ENCODE data around the gene RPS6KB1. TPM values are rescaled to one million over a fixed set of nuclear protein-coding genes. Genes with fewer than 3 reads are reported as not detected.

RPS6KB1 gene
- total and polyA plus RNA-seq, 9 of the 15 experiments (the other 6 are each of a cell fraction or from before 2014, with no cell fraction given) = 8.8 to 60.7 (median 35.1) TPM

DNA sequence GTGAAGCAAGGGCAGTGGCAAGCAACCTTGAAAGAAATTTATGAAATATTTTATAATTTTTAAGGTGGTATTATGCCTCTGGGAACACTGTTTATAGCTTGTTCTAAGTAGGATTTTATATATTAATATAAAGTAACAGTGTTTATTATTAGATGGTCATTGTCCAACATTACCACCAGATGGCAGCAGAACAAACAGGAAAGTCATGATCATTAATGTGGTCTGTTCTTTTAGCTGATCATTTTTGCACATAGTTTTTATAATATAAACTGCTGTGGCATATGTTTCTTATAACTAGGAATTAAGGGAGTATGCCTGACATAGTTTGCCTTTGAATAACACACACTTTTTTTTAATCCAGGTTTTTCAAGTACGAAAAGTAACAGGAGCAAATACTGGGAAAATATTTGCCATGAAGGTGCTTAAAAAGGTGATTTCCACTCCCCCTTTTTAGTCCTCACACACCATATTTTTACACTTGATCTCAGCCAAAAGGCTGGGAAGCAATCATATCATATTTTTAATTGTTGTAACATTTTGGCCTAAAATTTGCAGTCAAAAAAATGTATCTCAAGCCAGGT, 21.4 kb downstream of the RPS6KB1 start:
- peak; percentile 70 for ATAC-seq
- H3K4me2 ChIP-seq (ENCODE audit: insufficient read depth, low read length) = no peak overlapping the region
- H3K36me3 ChIP-seq (ENCODE audit: control insufficient read depth, insufficient read depth, low read length) = peaks cover 70% of the 10 kb centered on the region; the same call in 2 of the 3 replicates
- H3K9me3 ChIP-seq (replicated peaks; ENCODE audit: control insufficient read depth, insufficient read depth, low read depth, low read length) = no peaks in the 10 kb centered on the region
- POLR2A ChIA-PET = interaction anchor here (0.9 to 1.2 kb wide), 5 partner anchors 12 to 22 kb away, joined by 3 to 4 read pairs (median 3); partner anchors contain the start of genes RPS6KB1 and TUBD1
- no peak overlapping the region for H3K9ac ChIP-seq (ENCODE audit: insufficient read depth in 1 of 2, low read depth in 2 of 2, low read length in 2 of 2)
- 0 out of 3 replicates have a peak, but pooled peaks cover 7% of the 10 kb centered on the region for H3K79me2 ChIP-seq (ENCODE audit: control insufficient read depth, insufficient read depth, low read length)
- CTCF ChIA-PET (ENCODE audit: low intra/inter-chr PET ratio) = interaction anchor here (0.6 to 1.0 kb wide), 4 partner anchors 20 to 167 kb away, joined by 3 to 6 read pairs (median 3); no protein-coding TSS in a partner anchor
- WGBS (ENCODE audit: insufficient coverage, low coverage, missing lambda C conversion rate) = 100% methylated on average over 1 of the region's 1 CpG
- no TSS peak for BruUV-seq (replicated peaks)
- H3K4me3 ChIP-seq = no peak overlapping the region
- H2AFZ ChIP-seq (ENCODE audit: low read depth, low read length) = no peak overlapping the region
- no peaks in the 10 kb centered on the region for H3K27me3 ChIP-seq (ENCODE audit: control insufficient read depth in 2 of 2, insufficient read depth in 2 of 2, low read length in 2 of 2)
- H3K9me1 ChIP-seq (ENCODE audit: control insufficient read depth, insufficient read depth, low read length) = no peaks in the 10 kb centered on the region
- no peaks in the 10 kb centered on the region for H4K20me1 ChIP-seq (replicated peaks; ENCODE audit: control insufficient read depth, insufficient read depth, low read length)
- FAIRE-seq = peak; percentile 15
- intact Hi-C loops (cut with micrococcal nuclease) = loop anchor here (1.0 kb wide), 1 partner anchor 160 kb away; no protein-coding TSS in a partner anchor
- in situ Hi-C loops (cut with MboI) = no loop called here
- H3K4me1 ChIP-seq (replicated peaks in 1 of 2; ENCODE audit: control insufficient read depth in 2 of 2, insufficient read depth in 2 of 2, low read length in 2 of 2) = no peaks in the 10 kb centered on the region
- no peak overlapping the region for H3K27ac ChIP-seq (ENCODE audit: extremely low read depth, low read depth, low read length)
- DNase-seq (ENCODE audit: extremely low read depth in 1 of 4, low spot score in 3 of 4) = peak; percentile 47 to 55 (median 50)
- TF ChIP-seq, protein P1, sequence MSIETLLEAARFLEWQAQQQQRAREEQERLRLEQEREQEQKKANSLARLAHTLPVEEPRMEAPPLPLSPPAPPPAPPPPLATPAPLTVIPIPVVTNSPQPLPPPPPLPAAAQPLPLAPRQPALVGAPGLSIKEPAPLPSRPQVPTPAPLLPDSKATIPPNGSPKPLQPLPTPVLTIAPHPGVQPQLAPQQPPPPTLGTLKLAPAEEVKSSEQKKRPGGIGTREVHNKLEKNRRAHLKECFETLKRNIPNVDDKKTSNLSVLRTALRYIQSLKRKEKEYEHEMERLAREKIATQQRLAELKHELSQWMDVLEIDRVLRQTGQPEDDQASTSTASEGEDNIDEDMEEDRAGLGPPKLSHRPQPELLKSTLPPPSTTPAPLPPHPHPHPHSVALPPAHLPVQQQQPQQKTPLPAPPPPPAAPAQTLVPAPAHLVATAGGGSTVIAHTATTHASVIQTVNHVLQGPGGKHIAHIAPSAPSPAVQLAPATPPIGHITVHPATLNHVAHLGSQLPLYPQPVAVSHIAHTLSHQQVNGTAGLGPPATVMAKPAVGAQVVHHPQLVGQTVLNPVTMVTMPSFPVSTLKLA (conservative IDR thresholded peaks at IDR 0.05) = 0 out of 4 replicates have a peak, but pooled peaks of 1 of the 2 experiments have one; percentile 18
- TF ChIP-seq, protein P2, sequence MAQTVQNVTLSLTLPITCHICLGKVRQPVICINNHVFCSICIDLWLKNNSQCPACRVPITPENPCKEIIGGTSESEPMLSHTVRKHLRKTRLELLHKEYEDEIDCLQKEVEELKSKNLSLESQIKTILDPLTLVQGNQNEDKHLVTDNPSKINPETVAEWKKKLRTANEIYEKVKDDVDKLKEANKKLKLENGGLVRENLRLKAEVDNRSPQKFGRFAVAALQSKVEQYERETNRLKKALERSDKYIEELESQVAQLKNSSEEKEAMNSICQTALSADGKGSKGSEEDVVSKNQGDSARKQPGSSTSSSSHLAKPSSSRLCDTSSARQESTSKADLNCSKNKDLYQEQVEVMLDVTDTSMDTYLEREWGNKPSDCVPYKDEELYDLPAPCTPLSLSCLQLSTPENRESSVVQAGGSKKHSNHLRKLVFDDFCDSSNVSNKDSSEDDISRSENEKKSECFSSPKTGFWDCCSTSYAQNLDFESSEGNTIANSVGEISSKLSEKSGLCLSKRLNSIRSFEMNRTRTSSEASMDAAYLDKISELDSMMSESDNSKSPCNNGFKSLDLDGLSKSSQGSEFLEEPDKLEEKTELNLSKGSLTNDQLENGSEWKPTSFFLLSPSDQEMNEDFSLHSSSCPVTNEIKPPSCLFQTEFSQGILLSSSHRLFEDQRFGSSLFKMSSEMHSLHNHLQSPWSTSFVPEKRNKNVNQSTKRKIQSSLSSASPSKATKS (CRISPR knock-in tag; IDR thresholded peaks at IDR 0.05) = no peak
- TF ChIP-seq, protein P3, sequence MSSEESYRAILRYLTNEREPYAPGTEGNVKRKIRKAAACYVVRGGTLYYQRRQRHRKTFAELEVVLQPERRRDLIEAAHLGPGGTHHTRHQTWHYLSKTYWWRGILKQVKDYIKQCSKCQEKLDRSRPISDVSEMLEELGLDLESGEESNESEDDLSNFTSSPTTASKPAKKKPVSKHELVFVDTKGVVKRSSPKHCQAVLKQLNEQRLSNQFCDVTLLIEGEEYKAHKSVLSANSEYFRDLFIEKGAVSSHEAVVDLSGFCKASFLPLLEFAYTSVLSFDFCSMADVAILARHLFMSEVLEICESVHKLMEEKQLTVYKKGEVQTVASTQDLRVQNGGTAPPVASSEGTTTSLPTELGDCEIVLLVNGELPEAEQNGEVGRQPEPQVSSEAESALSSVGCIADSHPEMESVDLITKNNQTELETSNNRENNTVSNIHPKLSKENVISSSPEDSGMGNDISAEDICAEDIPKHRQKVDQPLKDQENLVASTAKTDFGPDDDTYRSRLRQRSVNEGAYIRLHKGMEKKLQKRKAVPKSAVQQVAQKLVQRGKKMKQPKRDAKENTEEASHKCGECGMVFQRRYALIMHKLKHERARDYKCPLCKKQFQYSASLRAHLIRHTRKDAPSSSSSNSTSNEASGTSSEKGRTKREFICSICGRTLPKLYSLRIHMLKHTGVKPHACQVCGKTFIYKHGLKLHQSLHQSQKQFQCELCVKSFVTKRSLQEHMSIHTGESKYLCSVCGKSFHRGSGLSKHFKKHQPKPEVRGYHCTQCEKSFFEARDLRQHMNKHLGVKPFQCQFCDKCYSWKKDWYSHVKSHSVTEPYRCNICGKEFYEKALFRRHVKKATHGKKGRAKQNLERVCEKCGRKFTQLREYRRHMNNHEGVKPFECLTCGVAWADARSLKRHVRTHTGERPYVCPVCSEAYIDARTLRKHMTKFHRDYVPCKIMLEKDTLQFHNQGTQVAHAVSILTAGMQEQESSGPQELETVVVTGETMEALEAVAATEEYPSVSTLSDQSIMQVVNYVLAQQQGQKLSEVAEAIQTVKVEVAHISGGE (CRISPR knock-in tag; IDR thresholded peaks at IDR 0.05) = peak in 1 of 3 experiments; percentile 73; a peak in 2 of 6 replicates
- no peak for TF ChIP-seq MBD2 (IDR thresholded peaks at IDR 0.05; ENCODE audit: borderline replicate concordance, low read depth)
- peak; percentile 62 to 70 for TF ChIP-seq RAD21 (CRISPR knock-in tag; conservative IDR thresholded peaks at IDR 0.05 in 1 of 2, IDR thresholded peaks at IDR 0.05 in 1 of 2)
- no peak for TF ChIP-seq ZC3H4 (CRISPR knock-in tag; IDR thresholded peaks at IDR 0.05; ENCODE audit: borderline replicate concordance)
- TF ChIP-seq SMC3 (conservative IDR thresholded peaks at IDR 0.05; ENCODE audit: insufficient read depth, low read depth, low read length) = peak; percentile 28; the same call in 1 of the 2 replicates
